Measurements from ENCODE around the gene GATA2.

- TF ChIP-seq CTCF (IDR thresholded peaks at IDR 0.05) (no peak), POLR2AphosphoS5 (IDR thresholded peaks at IDR 0.05) (no peak)
These were observed 56.8 kb downstream of the GATA2 start for GRCh38 chr3:128436214-128436613.

All from prostate gland (tissue), 2 donors.